Colonic mucosa (tissue), 4 donors: ENCODE results near the gene RBM19. TPM values are rescaled to one million over a fixed set of nuclear protein-coding genes. Genes with fewer than 3 reads are reported as not detected.

ENCODE experiments used
- DNase-seq: peaks from one replicate; pipeline ENCODE4 v3.0.0-alpha.2; 2020
- H3K27ac ChIP-seq: fragments of 200-600 bp; one replicate; pipeline ENCODE4 v1.8.0; 2021
- H3K27me3 ChIP-seq: fragments of 200-600 bp; one replicate; pipeline ENCODE4 v1.8.0; 2021
- H3K36me3 ChIP-seq: fragments of 200-600 bp; one replicate; pipeline ENCODE4 v1.8.0; 2021
- H3K4me1 ChIP-seq: fragments of 200-600 bp; one replicate; pipeline ENCODE4 v1.8.0; 2021; ENCODE audit warnings: mild to moderate bottlenecking
- H3K4me3 ChIP-seq: fragments of 200-600 bp; one replicate; pipeline ENCODE4 v1.8.0; 2021
- H3K9ac ChIP-seq, 2 donors: one replicate each; pipeline ENCODE4 v1.7.0; 2013; ENCODE audit warnings: control low read depth in 2 of 2, low read depth in 2 of 2, low read length in 2 of 2
- H3K9me3 ChIP-seq: fragments of 200-600 bp; one replicate; pipeline ENCODE4 v1.8.0; 2021
- intact Hi-C: fragments of 100-400 bp; cut with DNase I; formaldehyde crosslinking; loops from one replicate; pipeline ENCODE4 v1.14.1; 2022
- total RNA-seq, 2 donors: library from RNA; stranded (reverse); fragmentation: NEBNext Ultra II Directional in 1 of 2; extraction: Animal tissue kit (Norgen Biotek cat#: 25700) in 1 of 2; gene quantifications; one replicate each; pipeline ENCODE4 v1.2.1, GENCODE V29; 2021
- TF ChIP-seq, protein P1 (sequence below): fragments of 200-600 bp; IDR thresholded peaks from one replicate; pipeline ENCODE4 v1.8.0; 2022; ENCODE audit warnings: antibody characterized with exemption, mild to moderate bottlenecking
- donor health status: healthy.
- donor health status: DM: no; HTN: no; CAD: no.
- donor health status: DM: no; HTN: no; CAD: no.

Gene RBM19
- total RNA-seq, 2 donors from 2014 or later: 13.5 to 33.1 TPM

DNA sequence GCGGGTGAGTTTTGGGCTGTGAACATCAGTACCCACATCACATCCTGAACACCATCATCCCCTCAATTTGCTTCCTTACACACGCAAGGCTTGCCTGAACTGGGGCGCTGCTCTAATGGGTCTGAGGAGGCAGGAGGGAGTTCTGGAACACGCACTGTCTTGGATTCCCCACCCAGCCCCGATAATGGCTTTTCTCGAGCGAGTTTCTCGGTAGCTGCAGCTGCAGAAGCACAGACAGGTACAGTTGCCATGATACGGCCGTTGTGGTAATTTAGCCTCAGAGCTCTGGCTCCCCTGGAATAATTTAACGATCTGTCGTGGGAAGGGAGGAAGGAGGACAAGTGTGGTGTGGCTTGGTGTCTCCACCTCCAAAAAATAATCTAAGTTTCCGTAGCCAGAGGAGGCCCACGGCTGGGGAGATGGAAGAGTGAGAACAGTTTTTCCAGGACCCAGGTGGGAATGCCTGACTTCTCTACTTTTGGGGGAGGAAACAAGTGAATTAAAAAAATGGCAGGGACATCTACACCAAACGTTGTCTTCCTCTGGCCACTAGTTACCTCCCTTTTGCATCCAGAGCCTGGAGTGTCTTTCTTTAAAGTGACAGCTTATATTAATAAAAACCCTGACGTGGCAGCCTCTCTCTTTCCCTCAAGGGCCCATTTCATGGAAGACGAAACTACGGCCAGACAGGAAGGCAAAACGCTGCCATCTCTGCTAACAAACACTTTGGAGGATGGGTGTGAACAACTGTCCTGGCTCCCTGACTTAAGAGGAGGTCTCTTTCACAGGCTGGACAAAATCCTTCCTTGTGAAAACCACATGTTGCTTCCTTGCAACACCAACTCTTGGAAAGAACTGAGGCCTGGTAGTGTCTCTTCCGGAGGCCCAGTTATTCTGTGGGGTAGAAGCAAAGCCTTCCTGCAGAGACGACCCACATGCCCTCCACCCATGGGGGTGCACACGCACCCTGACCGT is 84.8 kb downstream of the RBM19 start:
- no peak overlapping the region for H3K27ac ChIP-seq
- TF ChIP-seq, protein P1, sequence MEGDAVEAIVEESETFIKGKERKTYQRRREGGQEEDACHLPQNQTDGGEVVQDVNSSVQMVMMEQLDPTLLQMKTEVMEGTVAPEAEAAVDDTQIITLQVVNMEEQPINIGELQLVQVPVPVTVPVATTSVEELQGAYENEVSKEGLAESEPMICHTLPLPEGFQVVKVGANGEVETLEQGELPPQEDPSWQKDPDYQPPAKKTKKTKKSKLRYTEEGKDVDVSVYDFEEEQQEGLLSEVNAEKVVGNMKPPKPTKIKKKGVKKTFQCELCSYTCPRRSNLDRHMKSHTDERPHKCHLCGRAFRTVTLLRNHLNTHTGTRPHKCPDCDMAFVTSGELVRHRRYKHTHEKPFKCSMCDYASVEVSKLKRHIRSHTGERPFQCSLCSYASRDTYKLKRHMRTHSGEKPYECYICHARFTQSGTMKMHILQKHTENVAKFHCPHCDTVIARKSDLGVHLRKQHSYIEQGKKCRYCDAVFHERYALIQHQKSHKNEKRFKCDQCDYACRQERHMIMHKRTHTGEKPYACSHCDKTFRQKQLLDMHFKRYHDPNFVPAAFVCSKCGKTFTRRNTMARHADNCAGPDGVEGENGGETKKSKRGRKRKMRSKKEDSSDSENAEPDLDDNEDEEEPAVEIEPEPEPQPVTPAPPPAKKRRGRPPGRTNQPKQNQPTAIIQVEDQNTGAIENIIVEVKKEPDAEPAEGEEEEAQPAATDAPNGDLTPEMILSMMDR: no peak
- intact Hi-C loops: no loop called here
- no peaks in the 10 kb centered on the region for H3K27me3 ChIP-seq
- H3K36me3 ChIP-seq: no peaks in the 10 kb centered on the region
- H3K4me3 ChIP-seq: no peak overlapping the region
- DNase-seq: no peak
- no peak overlapping the region for H3K9ac ChIP-seq
- H3K9me3 ChIP-seq: no peaks in the 10 kb centered on the region
- H3K4me1 ChIP-seq: no peaks in the 10 kb centered on the region

DNA sequence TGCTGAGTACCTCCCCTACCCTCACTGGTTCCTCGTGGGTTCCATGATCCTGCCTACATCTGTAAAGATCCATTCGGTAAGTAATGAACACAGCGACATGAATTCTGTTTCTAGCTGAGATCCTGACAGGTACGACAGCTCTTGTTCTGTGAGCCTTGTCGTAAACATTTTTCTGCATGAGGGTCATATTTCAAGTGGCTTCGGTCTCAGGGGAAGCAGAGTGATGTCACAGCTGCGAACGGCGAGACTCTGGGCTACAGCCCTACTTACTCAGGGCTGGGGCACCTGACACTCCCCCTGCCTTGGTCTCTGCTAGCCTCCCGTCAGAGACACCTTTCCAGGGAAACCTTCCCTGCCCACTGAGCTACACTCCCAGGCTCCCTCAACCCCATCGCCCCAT is 85.8 kb downstream of the RBM19 start:
- H3K4me1 ChIP-seq: no peaks in the 10 kb centered on the region
- DNase-seq: no peak
- no peak overlapping the region for H3K4me3 ChIP-seq
- no peaks in the 10 kb centered on the region for H3K27me3 ChIP-seq
- TF ChIP-seq, protein P1: no peak
- no peak overlapping the region for H3K9ac ChIP-seq
- intact Hi-C loops: no loop called here
- no peak overlapping the region for H3K27ac ChIP-seq
- no peaks in the 10 kb centered on the region for H3K36me3 ChIP-seq
- H3K9me3 ChIP-seq: no peaks in the 10 kb centered on the region

DNA sequence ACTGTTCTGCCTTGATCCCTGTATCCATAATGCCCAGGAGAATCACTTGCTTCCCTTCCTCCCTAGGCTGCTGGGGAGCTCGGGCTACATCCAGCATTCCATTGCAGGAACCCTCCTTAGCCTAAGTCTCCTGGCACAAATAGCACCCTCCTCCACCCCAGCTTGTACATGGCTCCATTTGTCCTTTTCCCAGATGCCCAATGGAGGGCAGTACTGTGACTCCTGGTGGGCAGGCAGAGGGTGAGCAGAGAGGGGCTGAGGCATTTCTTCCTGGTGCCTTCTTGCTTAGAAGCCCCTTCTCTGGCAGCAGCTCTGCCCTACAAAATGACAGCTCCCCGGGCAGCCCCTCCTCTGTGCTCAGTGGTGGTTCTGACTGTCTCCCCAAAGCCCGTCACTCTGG is 86.5 kb downstream of the RBM19 start:
- no peak overlapping the region for H3K9ac ChIP-seq
- no peak for DNase-seq
- H3K27ac ChIP-seq: no peak overlapping the region
- H3K36me3 ChIP-seq: no peaks in the 10 kb centered on the region
- no peaks in the 10 kb centered on the region for H3K9me3 ChIP-seq
- intact Hi-C loops: no loop called here
- no peak overlapping the region for H3K4me3 ChIP-seq
- TF ChIP-seq, protein P1: no peak
- H3K27me3 ChIP-seq: no peaks in the 10 kb centered on the region
- no peaks in the 10 kb centered on the region for H3K4me1 ChIP-seq

DNA sequence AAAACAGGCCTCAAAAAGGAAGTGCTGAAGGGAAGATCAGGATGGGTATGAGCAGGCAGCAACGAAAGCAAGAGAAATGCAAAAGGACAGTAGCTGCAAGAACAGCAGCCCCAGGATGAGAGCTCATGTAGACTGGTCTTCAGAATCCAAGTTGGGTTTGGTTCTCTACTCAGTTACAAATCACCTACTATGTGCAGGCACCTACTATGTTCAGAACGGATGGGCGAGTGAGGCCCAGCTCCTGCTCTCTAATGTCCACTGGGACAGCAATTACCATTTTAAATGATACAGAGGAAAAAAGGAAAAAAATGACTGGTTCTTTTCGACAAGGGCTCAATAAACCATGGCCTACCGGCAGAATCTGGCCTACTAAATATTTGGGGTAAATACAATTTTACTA is 88.5 kb downstream of the RBM19 start:
- TF ChIP-seq, protein P1: no peak
- intact Hi-C loops: no loop called here

DNA sequence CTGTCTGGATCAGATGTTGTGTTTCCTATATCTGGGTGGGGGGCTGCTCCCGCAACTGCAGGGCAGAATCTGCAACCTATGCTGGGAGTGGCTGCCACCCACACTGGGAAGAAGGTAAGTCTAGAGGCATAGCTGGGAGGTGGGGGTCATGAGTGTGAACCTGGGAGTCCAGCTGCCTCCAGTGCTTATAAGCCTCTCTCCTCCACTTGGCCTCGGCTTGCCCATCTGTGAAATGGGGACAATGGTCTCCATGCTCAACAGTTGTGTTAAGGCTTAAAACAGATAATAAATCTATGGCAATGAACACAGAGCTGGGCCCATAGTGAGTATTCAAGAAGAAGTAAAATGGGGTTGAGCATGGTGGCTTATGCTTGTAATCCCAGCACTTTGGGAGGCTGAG is 90.0 kb downstream of the RBM19 start:
- no peak overlapping the region for H3K27ac ChIP-seq
- intact Hi-C loops: no loop called here
- H3K9me3 ChIP-seq: no peaks in the 10 kb centered on the region
- H3K4me1 ChIP-seq: no peaks in the 10 kb centered on the region
- no peak overlapping the region for H3K9ac ChIP-seq
- DNase-seq: no peak
- H3K36me3 ChIP-seq: no peaks in the 10 kb centered on the region
- no peaks in the 10 kb centered on the region for H3K27me3 ChIP-seq
- no peak overlapping the region for H3K4me3 ChIP-seq
- TF ChIP-seq, protein P1: no peak

More for the DNA sequence above, 88.5 kb downstream of the RBM19 start:
- H3K36me3 ChIP-seq: no peaks in the 10 kb centered on the region
- DNase-seq: no peak
- H3K9ac ChIP-seq: no peak overlapping the region
- no peak overlapping the region for H3K4me3 ChIP-seq
- H3K27me3 ChIP-seq: no peaks in the 10 kb centered on the region
- no peak overlapping the region for H3K27ac ChIP-seq
- H3K4me1 ChIP-seq: no peaks in the 10 kb centered on the region
- H3K9me3 ChIP-seq: no peaks in the 10 kb centered on the region
